Measurements from ENCODE around the gene FAM13C.

Gene FAM13C

DNA sequence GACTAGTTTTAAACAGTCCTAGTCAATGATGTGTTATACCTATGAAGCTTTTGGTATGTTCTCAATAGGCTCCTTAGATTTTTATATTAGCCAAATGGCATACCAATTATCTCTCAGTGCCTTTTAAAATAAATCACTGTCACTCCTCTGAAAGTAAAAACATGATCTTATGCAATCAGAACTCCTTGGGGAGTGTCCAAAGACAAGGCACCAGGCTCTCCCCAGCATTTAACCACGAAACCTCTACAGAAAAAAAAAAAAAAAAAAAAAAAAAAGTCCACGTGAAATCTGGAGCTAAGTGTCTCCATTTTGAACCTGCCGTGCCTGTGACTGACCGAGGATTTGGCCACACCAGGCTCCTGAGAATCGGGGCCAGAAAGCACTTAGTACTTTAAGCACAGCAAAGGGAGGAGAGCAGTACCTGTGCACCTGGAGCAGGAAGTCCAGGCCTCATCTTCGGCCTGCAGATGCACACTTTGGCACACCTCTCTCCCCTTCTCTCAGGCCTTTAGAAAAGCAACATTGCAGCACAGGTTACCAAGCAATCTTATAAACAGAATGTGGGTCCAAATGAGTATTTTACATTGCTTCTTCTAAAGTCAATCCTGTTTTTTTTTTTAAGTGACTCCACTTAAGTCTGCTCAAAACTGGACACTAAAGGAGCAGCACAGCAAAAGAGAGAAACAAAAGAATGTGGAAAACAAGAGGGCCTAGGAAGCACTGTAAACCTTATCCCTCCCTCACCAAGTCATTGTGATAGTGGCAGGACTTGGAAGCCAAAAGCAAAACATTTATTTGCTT is 1.5 kb downstream of the FAM13C start:
- DNase-seq, result no peak

DNA sequence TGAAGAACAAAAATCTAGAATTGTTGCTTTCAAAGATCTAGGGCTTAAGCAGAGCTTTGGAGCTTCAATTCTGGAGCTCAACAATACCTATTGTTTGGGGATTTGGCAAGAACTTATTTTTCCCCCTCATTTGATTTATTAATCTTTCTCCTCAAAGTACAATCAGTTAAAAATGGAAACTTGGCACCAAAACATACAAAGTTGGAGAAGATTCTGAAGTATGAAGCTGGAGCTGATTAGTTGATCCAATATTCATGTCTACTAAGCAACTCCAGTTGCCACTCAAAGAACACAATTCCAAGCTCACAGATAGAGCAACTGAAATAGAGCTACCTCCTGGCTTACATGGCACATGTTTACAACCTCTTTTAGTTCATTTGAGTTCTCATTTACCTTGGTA is 3.8 kb downstream of the FAM13C start:
- DNase-seq, result no peak

- DNase-seq, result no peak
Observed at GRCh38 chr10:59354434-59354833, 7.9 kb downstream of the FAM13C start.

DNA sequence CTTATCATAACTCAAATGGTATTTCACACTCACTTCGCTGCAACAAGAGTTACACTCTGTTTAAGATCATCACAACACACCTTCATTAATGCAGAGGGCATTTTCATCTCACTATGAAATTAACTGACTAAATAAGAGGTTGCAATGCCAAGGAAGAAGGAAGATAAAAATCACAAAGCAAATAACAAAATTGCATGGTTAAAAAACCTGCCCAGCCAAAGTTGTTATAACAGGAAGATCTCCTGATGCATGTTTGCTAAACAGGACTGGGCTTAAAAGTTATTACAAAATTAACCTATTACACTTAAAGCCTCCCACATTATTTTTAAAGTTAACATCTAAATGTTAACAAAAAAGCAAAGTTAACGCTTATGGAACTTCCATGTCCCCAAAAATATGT is 11.8 kb downstream of the FAM13C start:
- no peak for DNase-seq

DNA sequence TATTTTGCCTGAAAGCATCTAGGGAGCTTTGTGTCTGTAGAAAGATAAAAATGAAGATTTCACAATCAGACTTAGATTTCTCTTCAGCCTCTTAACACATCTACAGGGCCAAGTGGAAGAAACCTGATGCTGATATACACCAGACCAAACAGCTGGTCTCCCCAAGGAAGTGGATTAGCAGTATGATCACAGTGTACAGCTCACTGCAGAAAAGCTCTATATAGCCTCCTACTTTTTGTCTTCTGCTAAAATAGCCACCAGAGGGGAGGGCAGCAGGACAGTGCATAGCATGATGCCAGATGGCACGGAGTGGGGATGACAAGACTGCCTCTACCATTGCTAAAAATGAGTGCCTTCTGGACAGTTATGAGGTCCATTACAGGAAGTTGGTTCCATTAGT is 16.0 kb downstream of the FAM13C start:
- DNase-seq, result no peak

- DNase-seq, result no peak
Observed at GRCh38 chr10:59342723-59343122, 19.6 kb downstream of the FAM13C start.

DNA sequence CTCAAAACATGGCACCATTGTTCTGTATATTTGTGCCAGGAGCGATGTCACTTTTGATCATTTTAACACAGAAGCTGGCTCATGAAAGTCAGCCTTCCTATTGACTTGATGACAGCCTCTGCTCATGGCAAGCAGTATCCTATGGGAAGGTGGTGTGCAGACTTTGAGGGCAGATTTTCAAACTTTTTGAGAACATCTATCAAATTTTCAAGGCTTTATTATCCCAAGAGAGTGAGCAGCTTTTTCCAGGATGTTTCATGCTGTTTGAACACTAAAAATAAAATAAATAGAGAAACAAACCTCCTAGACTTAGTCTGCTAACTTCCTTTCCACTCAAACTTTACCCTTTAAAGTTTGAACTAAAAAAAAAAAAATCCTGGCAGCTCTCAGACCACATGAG is 20.3 kb downstream of the FAM13C start:
- no peak for DNase-seq

- no peak for DNase-seq
Observed at GRCh38 chr10:59340285-59340684, 22.1 kb downstream of the FAM13C start.

DNA sequence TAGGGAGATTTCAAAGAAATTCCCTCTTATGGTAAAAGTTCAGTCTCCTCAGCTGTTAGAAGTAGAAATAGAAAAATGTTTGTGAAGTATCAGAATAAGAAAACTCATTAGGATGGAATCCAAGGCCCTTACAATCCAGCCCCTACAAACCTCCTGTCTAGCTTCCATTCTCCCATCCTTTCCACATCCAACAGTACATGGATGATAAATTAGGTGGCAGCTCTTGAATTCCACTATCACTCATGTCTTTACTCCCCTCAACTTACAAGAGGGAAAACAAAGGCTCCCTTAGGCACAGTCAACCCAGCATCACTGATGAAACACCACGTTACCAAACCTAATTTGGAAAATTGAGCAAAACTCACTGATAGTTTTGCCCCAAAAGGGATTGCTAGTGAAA is 23.0 kb downstream of the FAM13C start:
- no peak for DNase-seq

DNA sequence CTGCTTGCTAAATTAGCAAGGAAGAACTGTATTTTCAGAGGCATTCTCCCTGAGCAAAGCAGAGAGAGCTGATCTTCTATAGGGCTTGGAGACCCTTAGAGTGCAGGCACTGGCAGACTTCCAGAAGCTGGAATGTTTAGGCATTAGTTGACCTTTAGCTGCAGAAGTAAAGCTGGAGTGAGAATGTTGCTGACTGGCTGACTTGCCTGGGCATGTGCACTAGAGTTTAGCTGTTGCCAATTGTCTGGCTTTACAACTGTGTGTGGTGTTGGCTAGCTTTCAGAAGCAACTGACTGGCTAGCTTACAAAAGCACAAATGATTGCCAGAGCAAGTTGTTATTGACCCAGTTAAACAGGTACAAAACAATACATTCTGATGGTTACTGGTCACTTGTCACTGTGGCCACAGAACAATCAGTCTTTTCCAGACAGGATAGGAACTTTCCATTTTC is 25.1 kb downstream of the FAM13C start:
- peak; percentile 34 to 63 for DNase-seq

GRCh38 chr10:59336632-59337031 is 25.7 kb downstream of the FAM13C start:
- DNase-seq, result no peak

- no peak for DNase-seq
Observed at GRCh38 chr10:59335497-59335896, 26.9 kb downstream of the FAM13C start.

DNA sequence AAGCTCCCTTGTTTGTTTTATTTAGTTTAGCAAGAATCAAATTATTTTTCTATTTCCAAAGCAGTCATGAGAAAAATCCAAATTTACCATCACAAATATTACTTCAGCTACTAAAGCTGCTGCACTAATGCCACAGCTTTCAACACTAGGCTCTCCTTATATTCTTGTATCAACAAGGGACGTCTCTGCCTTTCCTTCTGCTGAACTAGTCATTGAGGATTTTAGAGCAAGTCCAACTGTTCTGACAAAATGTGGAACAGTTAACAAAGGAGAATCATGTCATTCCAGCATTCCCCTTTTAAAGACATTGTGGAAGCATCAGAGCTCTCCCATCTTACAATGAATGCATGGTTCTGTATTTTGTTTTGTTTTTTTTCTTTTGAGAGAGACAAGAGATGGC is 28.6 kb downstream of the FAM13C start:
- DNase-seq, result no peak

DNA sequence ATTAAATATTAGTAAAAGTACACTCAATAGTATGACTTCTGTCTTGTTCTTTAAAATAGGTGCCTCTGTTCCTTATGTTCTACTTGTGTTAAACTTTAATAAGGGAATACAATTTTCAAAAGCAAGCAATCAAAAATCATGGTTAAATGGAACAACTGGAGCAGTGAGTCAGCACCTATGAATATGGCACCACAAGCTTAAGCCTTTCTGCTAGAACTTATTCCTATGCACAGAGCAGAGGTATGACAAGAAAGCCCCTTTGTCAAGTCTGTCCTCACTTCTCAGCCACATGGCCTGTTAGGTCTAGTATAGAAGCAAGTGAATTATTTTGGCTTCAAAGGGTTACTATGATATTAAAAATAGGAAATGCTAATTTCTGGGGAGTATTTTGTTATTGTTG is 29.8 kb downstream of the FAM13C start:
- DNase-seq, result no peak

- no peak for DNase-seq
Observed at GRCh38 chr10:59331661-59332060, 30.7 kb downstream of the FAM13C start.

GRCh38 chr10:59325116-59325515 is 37.2 kb downstream of the FAM13C start:
- no peak for DNase-seq

GRCh38 chr10:59324597-59324996 is 37.8 kb downstream of the FAM13C start:
- no peak for DNase-seq

DNA sequence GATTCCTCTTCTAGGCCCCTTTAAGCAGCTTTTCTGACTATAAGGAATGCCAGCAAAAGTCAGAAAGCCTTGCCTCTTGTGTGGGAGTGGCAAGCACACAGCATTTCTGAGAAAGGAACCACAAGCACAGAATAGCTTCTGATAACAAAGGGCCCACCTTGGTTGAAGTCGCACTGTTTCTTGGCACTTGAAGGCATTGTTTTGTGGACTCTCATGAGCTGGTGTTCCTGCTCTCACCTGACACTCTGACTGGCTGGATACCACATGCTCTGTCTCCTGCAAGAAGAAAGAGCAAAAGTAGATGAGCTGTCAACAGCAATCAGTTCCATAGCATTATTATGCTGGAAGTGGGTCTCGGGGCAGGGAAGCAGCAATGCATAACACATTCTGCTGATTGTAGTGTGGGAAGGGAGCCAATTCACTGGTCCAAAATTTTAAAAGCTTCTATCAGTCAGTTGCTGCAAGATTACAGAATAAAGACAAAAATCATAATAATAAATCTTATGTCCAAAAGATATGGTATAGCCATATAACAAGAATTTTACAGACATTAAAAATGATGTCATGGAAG is 38.4 kb downstream of the FAM13C start:
- DNase-seq, result no peak

- DNase-seq, result peak; percentile 60 to 75
Observed at GRCh38 chr10:59323036-59323459, 39.3 kb downstream of the FAM13C start.

- DNase-seq, result no peak
Observed at GRCh38 chr10:59322131-59322530, 40.2 kb downstream of the FAM13C start.

GRCh38 chr10:59320355-59320754 is 42.0 kb downstream of the FAM13C start:
- no peak for DNase-seq

GRCh38 chr10:59319854-59320253 is 42.5 kb downstream of the FAM13C start:
- no peak for DNase-seq

DNA sequence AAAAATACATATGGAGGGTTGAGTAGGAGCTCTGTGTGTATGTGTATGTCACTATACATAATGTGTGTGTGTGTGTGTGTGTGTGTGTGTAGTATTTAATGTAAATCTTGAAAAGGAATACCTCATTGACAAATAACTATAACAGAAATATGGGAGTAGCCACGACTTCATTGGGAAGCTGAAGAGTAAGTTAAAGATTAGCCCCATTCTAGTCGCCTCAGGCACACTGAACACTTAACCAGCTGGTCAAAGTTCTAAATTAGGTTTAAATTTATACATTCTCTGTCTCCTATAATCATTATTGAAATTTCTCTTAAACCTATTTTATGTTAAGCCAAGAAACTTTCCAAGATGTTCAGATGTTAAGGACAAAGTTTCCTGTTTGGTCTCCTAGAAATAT is 45.3 kb downstream of the FAM13C start:
- no peak for DNase-seq

DNA sequence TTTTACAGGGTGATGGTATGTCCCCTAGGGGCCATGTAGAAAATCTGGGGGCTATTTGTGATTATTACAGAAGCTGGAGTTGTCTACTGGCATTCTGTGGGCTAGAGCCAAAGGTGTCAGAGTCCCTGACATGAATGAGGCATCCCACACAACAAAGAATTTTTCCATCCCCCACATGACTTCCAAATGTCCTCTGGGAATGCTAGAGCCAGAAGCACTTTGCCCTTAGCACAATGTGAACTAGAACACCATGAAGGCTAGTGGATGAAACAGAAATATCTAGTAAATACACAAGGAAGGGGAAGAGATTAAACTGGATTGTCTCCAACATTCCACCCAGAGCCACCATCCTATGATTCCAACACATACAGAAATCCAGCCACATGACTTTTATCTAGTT is 46.9 kb downstream of the FAM13C start:
- DNase-seq, result no peak

GRCh38 chr10:59314268-59314667 is 48.1 kb downstream of the FAM13C start:
- no peak for DNase-seq
